IPS-15b (cell line): ENCODE results near the gene FAM83E.
A peak's percentile ranks its signal among the peaks of the same experiment; 100 is the strongest.

Experiments
- H3K27me3 ChIP-seq: one replicate; pipeline ENCODE4 v1.6.1; 2013; ENCODE audit warnings: low read length; ENCODE audit not compliant: control insufficient read depth, insufficient read depth
- H3K36me3 ChIP-seq: one replicate; pipeline ENCODE4 v1.6.1; 2013; ENCODE audit warnings: low read length; ENCODE audit not compliant: control insufficient read depth, insufficient read depth
- H3K4me1 ChIP-seq: one replicate; pipeline ENCODE4 v1.6.1; 2013; ENCODE audit warnings: mild to moderate bottlenecking, low read length; ENCODE audit not compliant: control insufficient read depth, insufficient read depth
- H3K4me3 ChIP-seq: one replicate; pipeline ENCODE4 v1.5.1; 2013; ENCODE audit warnings: low read depth, low read length
- H3K9ac ChIP-seq: one replicate; pipeline ENCODE4 v1.6.1; 2013; ENCODE audit warnings: low read depth, mild to moderate bottlenecking, low read length
- H3K9me3 ChIP-seq: one replicate; pipeline ENCODE4 v1.6.1; 2013; ENCODE audit warnings: mild to moderate bottlenecking, low read length; ENCODE audit not compliant: control insufficient read depth, insufficient read depth

FAM83E gene

GRCh38 chr19:48624791-48625723, 10.2 kb upstream of the FAM83E start:
- H3K9ac ChIP-seq: peak overlapping the region; percentile 37
- H3K9me3 ChIP-seq: no peaks in the 10 kb centered on the region
- peak overlapping the region; percentile 87 for H3K4me3 ChIP-seq
- no peaks in the 10 kb centered on the region for H3K36me3 ChIP-seq
- peaks cover 4% of the 10 kb centered on the region for H3K4me1 ChIP-seq
- H3K27me3 ChIP-seq: no peaks in the 10 kb centered on the region

- H3K4me3 ChIP-seq: peak overlapping the region; percentile 87
- peaks cover 4% of the 10 kb centered on the region for H3K4me1 ChIP-seq
These were observed 9.3 kb upstream of the FAM83E start for GRCh38 chr19:48624067-48624594.

DNA sequence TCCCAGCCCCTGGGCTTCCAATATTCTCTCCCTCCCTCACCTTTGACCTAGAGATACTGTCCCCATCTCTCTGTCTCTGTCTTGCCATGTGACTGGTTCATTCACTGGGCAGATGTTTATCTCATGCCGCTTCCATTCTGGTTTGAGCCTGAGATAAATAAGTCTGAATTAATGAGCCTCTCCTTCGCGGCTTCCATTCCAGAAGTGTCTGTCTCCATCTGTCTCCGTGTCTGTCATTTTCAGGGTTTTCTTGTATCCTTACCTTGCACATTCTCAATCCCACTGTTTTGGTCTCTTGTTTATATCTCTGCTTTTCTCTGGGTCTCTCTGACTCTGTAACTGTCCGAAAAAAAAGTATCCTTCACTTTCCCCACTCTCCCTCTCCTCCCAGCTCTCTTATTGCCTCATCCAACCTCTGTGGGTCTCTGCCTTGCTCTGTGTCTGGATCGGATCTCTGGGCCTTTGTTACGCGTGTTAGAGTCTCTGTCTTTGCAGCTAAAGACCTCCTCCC, 8.7 kb upstream of the FAM83E start:
- H3K36me3 ChIP-seq: peaks cover 3% of the 10 kb centered on the region
- peak overlapping the region; percentile 41 for H3K4me3 ChIP-seq
- H3K9ac ChIP-seq: no peak overlapping the region
- H3K4me1 ChIP-seq: peaks cover 4% of the 10 kb centered on the region
- H3K27me3 ChIP-seq: no peaks in the 10 kb centered on the region
- H3K9me3 ChIP-seq: no peaks in the 10 kb centered on the region

More at GRCh38 chr19:48624067-48624594, 9.3 kb upstream of the FAM83E start:
- Histone ChIP-seq H3K9me3 (no peaks in the 10 kb centered on the region), H3K36me3 (no peaks in the 10 kb centered on the region), H3K27me3 (no peaks in the 10 kb centered on the region), H3K9ac (peak overlapping the region; percentile 37)

GRCh38 chr19:48619692-48620585, 5.1 kb upstream of the FAM83E start:
- H3K4me3 ChIP-seq: peak overlapping the region; percentile 98
- no peaks in the 10 kb centered on the region for H3K27me3 ChIP-seq
- peak overlapping the region; percentile 100 for H3K9ac ChIP-seq
- H3K4me1 ChIP-seq: peaks cover 16% of the 10 kb centered on the region
- no peaks in the 10 kb centered on the region for H3K9me3 ChIP-seq
- H3K36me3 ChIP-seq: peaks cover 31% of the 10 kb centered on the region

- Histone ChIP-seq H3K9me3 (no peaks in the 10 kb centered on the region), H3K4me1 (peaks cover 19% of the 10 kb centered on the region), H3K27me3 (no peaks in the 10 kb centered on the region), H3K4me3 (peak within 1 kb of the TSS; percentile 98), H3K9ac (peak within 1 kb of the TSS; percentile 100), H3K36me3 (peaks cover 31% of the 10 kb centered on the region)
These were observed 4.2 kb upstream of the FAM83E start, which contains the start of the genes RPL18 and SPHK2 for GRCh38 chr19:48618916-48619691. Gene RPL18, minus strand, starts transcription at chr19:48619178. Its CDS starts 35 bp downstream, at chr19:48619143. Gene SPHK2, plus strand, starts transcription at chr19:48619506. Its CDS starts 1,009 bp downstream, at chr19:48620515.

GRCh38 chr19:48618278-48618915, 3.5 kb upstream of the FAM83E start:
- Histone ChIP-seq H3K27me3 (no peaks in the 10 kb centered on the region), H3K4me1 (peaks cover 24% of the 10 kb centered on the region), H3K9ac (peak overlapping the region; percentile 100), H3K36me3 (peaks cover 32% of the 10 kb centered on the region), H3K4me3 (peak overlapping the region; percentile 98), H3K9me3 (no peaks in the 10 kb centered on the region)

DNA sequence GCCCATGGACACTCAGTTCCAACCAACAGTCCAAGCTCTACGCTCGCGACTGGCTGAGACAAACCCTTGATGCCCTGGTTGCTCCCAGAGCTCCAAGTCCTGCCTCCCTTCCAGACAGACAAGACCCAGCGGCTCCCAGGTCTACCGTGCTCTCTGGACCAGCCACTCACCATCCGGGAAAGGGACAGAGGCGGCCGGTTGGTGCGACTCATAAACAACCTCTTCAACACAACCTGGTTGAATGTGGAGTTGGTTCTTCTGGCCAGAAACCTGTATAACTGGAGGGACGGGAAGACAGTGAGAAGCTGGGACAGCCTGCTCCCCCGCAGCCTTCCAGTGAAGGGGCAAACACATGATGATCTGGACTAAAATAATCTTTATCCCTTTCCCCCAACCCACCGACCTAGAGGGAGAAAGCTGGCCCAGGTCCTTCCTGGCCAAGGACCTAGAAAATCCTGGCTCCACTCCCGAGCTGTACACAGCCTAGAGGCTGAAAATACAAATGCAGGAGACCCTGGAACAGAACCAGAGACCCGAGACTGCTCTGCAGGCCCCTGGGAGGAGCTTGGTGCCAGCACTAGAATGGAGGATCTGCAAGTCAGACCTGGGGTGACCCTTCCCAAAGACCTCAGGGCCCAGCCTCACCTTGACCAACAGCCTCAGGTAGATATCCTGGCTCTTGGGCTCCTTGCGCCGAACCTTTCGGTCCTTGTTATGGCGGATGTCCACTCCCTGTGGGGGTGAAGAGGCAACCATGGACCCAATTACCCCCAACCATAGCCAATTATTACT, 2.5 kb upstream of the FAM83E start:
- no peaks in the 10 kb centered on the region for H3K9me3 ChIP-seq
- H3K4me3 ChIP-seq: peak overlapping the region; percentile 98
- no peaks in the 10 kb centered on the region for H3K27me3 ChIP-seq
- peaks cover 38% of the 10 kb centered on the region for H3K36me3 ChIP-seq
- peaks cover 22% of the 10 kb centered on the region for H3K4me1 ChIP-seq
- H3K9ac ChIP-seq: peak overlapping the region; percentile 100

DNA sequence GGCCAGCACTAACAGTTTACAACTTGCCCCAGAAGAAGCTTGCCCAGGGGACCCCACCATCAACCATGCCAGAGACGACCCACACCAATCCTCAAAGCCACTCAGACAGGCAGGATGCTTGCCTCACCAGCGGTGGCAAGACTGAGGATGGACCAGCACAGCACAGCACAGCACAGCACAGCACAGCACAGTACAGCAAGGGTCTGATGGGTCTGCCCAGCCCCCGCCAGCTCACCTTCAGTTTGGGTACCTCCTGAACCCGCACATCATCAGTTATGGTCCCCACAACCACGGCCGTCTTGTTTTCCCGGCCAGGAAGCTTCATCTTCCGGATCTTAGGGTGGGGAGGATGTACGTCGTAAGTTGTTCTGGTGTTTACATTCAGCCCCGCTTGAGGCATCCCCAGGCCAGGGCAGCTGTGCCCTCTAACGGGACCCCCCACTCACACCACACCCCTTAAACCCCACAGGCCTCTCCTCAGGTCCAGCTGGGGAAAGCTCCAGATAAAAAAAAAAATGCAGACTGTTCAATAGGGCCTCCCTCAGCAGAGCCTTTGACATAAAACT, 1.7 kb upstream of the FAM83E start:
- no peaks in the 10 kb centered on the region for H3K27me3 ChIP-seq
- peaks cover 41% of the 10 kb centered on the region for H3K36me3 ChIP-seq
- H3K9ac ChIP-seq: no peak overlapping the region
- no peaks in the 10 kb centered on the region for H3K9me3 ChIP-seq
- peak overlapping the region; percentile 98 for H3K4me3 ChIP-seq
- H3K4me1 ChIP-seq: peaks cover 22% of the 10 kb centered on the region

GRCh38 chr19:48616041-48616436, 1.2 kb upstream of the FAM83E start:
- Histone ChIP-seq H3K36me3 (peaks cover 41% of the 10 kb centered on the region), H3K9me3 (no peaks in the 10 kb centered on the region), H3K4me3 (no peak overlapping the region), H3K4me1 (peaks cover 22% of the 10 kb centered on the region), H3K27me3 (no peaks in the 10 kb centered on the region), H3K9ac (no peak overlapping the region)
